ENCODE data around the gene JMJD8. TPM values are rescaled to one million over a fixed set of nuclear protein-coding genes. Genes with fewer than 3 reads are reported as not detected.

JMJD8 gene
- total RNA-seq, 2 experiments from 2014 or later = 22.0 to 23.6 TPM

DNA sequence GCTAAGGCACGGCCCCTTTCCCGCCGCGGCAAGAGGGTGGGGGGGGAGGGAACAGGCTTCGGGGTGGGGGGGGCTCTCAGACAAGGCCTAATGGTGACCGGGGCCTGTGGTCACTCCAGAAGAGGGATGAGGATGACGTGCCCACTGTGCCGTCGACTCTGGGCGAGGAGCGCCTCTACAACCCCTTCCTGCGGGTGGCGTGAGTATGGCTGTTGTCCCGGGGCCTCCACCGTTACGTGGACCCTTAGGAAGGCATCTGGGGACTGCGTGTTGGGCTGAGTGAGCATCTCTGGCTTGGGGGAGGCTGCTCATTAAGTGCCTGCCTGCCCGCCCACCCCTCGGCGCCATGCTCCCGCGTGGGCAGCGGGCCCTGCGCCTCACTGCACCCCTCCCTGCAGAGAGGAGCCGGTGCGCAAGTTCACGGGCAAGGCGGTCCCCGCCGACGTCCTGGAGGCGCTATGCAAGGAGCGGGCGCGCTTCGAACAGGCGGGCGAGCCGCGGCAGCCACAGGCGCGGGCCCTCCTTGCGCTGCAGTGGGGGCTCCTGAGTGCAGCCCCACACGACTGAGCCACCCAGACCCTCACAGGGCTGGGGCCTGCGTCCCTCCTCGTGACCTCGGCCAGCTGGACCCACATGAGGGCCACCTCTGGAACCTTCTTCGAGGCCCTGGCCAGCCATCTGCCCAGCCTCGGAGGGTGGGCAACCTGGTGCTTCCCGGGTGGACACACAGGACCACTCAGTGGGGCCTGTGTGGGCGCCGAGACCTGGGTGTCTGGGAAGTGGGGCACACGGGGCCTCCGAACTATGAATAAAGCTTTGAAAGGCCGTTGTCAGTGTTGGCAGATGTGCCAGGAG is 45.0 kb upstream of the JMJD8 start:
- Histone ChIP-seq H3K27ac (ENCODE audit: low read depth in 1 of 2, low read length in 2 of 2) (no peak overlapping the region), H3K4me3 (ENCODE audit: low read length) (peak overlapping the region; percentile 41), H3K4me1 (ENCODE audit: insufficient read depth, low read length) (peaks cover 23% of the 10 kb centered on the region), H3K9me3 (ENCODE audit: control insufficient read depth in 1 of 2, insufficient read depth in 1 of 2, low read length in 2 of 2) (no peaks in the 10 kb centered on the region), H3K27me3 (ENCODE audit: control insufficient read depth in 1 of 2, insufficient read depth in 2 of 2, low read length in 2 of 2) (no peaks in the 10 kb centered on the region), H3K36me3 (ENCODE audit: insufficient read depth, low read length) (peaks cover 11% of the 10 kb centered on the region)
- Mint-ChIP-seq H3K27ac (no peak overlapping the region), H3K9me3 (no peaks in the 10 kb centered on the region), H3K4me1 (ENCODE audit: low read depth) (no peaks in the 10 kb centered on the region), H3K36me3 (ENCODE audit: low read depth) (peaks cover 6% of the 10 kb centered on the region), H3K27me3 (no peaks in the 10 kb centered on the region), H3K4me3 (peak overlapping the region; percentile 60)
- ChIA-PET CTCF (interaction anchor here (0.9 to 1.9 kb wide), 2 partner anchors 12 to 17 kb away, joined by 3 to 5 read pairs; partner anchors contain the start of gene CIAO3), POLR2A (interaction anchor here (0.9 to 5.0 kb wide), 4 partner anchors 10 to 33 kb away, joined by 5 to 30 read pairs (median 14); partner anchors contain the start of genes CIAO3 and METRN)
- no peak for ATAC-seq (ENCODE audit: poor library complexity)
- peak in 1 of 14 experiments; percentile 33 for DNase-seq
- intact Hi-C loops (cut with DNase I, micrococcal nuclease) = loop anchor here in 1 of 2 experiments (2.0 kb wide), 1 partner anchor 14 kb away; the partner anchor contains the start of gene METRN
- TF ChIP-seq, protein P1, sequence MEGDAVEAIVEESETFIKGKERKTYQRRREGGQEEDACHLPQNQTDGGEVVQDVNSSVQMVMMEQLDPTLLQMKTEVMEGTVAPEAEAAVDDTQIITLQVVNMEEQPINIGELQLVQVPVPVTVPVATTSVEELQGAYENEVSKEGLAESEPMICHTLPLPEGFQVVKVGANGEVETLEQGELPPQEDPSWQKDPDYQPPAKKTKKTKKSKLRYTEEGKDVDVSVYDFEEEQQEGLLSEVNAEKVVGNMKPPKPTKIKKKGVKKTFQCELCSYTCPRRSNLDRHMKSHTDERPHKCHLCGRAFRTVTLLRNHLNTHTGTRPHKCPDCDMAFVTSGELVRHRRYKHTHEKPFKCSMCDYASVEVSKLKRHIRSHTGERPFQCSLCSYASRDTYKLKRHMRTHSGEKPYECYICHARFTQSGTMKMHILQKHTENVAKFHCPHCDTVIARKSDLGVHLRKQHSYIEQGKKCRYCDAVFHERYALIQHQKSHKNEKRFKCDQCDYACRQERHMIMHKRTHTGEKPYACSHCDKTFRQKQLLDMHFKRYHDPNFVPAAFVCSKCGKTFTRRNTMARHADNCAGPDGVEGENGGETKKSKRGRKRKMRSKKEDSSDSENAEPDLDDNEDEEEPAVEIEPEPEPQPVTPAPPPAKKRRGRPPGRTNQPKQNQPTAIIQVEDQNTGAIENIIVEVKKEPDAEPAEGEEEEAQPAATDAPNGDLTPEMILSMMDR (IDR thresholded peaks at IDR 0.05) = no peak

DNA sequence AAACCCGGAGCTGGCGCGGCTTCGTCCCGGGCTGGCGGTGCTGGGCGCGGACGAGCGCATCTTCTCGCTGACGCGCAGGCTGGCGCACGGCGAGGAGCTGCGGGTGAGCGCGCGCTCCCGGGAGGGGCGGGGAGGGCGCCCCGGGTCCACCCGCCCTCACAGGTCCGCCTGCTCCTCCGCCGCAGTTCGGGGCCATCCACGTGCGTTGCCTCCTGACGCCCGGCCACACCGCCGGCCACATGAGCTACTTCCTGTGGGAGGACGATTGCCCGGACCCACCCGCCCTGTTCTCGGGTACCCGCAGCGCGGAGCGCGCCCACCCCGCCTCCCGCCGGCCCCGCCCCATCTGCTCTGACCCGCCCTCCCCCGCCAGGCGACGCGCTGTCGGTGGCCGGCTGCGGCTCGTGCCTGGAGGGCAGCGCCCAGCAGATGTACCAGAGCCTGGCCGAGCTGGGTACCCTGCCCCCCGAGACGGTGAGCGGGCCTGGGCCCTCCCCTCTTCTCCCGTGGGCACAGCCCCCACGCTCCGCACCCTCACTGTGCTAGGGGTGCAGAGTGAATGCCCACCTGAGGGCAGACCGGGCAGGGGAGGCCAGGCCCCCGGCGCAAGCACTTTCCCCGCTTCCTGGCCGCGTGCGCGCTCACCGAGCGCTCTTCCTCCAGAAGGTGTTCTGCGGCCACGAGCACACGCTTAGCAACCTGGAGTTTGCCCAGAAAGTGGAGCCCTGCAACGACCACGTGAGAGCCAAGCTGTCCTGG is 44.2 kb upstream of the JMJD8 start:
- H3K27ac Mint-ChIP-seq = no peak overlapping the region
- CTCF ChIA-PET = interaction anchor here (0.9 kb wide), 1 partner anchor 13 kb away, joined by 3 read pairs; the partner anchor contains the start of gene CIAO3
- H3K4me1 Mint-ChIP-seq (ENCODE audit: low read depth) = no peaks in the 10 kb centered on the region
- POLR2A ChIA-PET = interaction anchor here (0.6 to 5.0 kb wide), 10 partner anchors 8 to 200 kb away, joined by 3 to 30 read pairs (median 4); partner anchors contain the start of genes CAPN15, CHTF18, CIAO3 and METRN
- H3K36me3 Mint-ChIP-seq (ENCODE audit: low read depth) = peaks cover 6% of the 10 kb centered on the region
- intact Hi-C loops (cut with DNase I, micrococcal nuclease) = loop anchor here in 1 of 2 experiments (2.0 kb wide), 1 partner anchor 14 kb away; the partner anchor contains the start of gene METRN
- H3K9me3 ChIP-seq (ENCODE audit: control insufficient read depth in 1 of 2, insufficient read depth in 1 of 2, low read length in 2 of 2) = no peaks in the 10 kb centered on the region
- H3K4me1 ChIP-seq (ENCODE audit: insufficient read depth, low read length) = peaks cover 26% of the 10 kb centered on the region
- peak overlapping the region; percentile 38 for H3K4me3 Mint-ChIP-seq
- TF ChIP-seq, protein P1 (IDR thresholded peaks at IDR 0.05) = no peak
- ATAC-seq (ENCODE audit: poor library complexity) = peak; percentile 74
- no peaks in the 10 kb centered on the region for H3K27me3 ChIP-seq (ENCODE audit: control insufficient read depth in 1 of 2, insufficient read depth in 2 of 2, low read length in 2 of 2)
- peak overlapping the region; percentile 41 for H3K4me3 ChIP-seq (ENCODE audit: low read length)
- no peaks in the 10 kb centered on the region for H3K27me3 Mint-ChIP-seq
- DNase-seq = peak in 12 of 14 experiments; percentile 42 to 92 (median 56)
- H3K36me3 ChIP-seq (ENCODE audit: insufficient read depth, low read length) = peaks cover 4% of the 10 kb centered on the region
- H3K27ac ChIP-seq (ENCODE audit: low read depth in 1 of 2, low read length in 2 of 2) = no peak overlapping the region
- H3K9me3 Mint-ChIP-seq = no peaks in the 10 kb centered on the region

DNA sequence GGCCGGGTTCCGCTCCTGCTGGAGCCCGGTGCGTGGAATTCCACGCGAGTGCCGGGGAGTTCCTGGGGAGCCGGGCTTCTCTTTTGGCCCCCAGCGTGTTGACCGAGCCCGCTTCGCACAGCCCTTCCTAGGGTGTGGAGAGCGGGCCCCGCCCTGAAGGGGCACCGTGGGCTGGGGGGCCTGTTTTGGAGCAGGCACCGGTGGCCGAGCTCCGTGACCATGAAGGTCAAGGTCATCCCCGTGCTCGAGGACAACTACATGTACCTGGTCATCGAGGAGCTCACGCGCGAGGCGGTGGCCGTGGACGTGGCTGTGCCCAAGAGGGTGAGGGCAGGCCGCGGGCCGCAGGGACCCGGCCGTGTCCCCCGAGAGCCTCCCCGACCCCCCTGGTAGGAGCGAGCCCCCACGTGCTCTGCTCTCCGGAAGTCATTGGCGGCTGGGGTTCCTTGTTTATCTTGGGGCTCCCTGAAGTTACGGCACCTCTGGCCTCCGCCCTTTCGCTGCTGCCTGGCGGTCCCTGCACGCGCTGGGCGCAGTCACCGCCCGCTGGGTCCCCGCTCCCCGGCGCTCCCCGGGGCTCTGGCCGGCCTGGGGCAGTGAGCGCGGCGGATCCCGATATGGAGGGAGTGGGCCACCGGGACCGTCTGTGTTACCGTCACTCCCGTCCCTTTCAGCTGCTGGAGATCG is 43.3 kb upstream of the JMJD8 start:
- Mint-ChIP-seq H3K4me3 (no peak overlapping the region), H3K27ac (no peak overlapping the region), H3K4me1 (ENCODE audit: low read depth) (no peaks in the 10 kb centered on the region), H3K36me3 (ENCODE audit: low read depth) (no peaks in the 10 kb centered on the region), H3K27me3 (no peaks in the 10 kb centered on the region), H3K9me3 (no peaks in the 10 kb centered on the region)
- Histone ChIP-seq H3K27me3 (ENCODE audit: control insufficient read depth in 1 of 2, insufficient read depth in 2 of 2, low read length in 2 of 2) (no peaks in the 10 kb centered on the region), H3K36me3 (ENCODE audit: insufficient read depth, low read length) (peaks cover 3% of the 10 kb centered on the region), H3K27ac (ENCODE audit: low read depth in 1 of 2, low read length in 2 of 2) (no peak overlapping the region), H3K9me3 (ENCODE audit: control insufficient read depth in 1 of 2, insufficient read depth in 1 of 2, low read length in 2 of 2) (no peaks in the 10 kb centered on the region), H3K4me3 (ENCODE audit: low read length) (peak overlapping the region; percentile 68), H3K4me1 (ENCODE audit: insufficient read depth, low read length) (peaks cover 31% of the 10 kb centered on the region)
- TF ChIP-seq, protein P1 (IDR thresholded peaks at IDR 0.05) = no peak
- DNase-seq = peak in 5 of 14 experiments; percentile 30 to 59 (median 46)
- ChIA-PET POLR2A (interaction anchor here (0.8 to 5.0 kb wide), 7 partner anchors 9 to 91 kb away, joined by 3 to 30 read pairs (median 5); partner anchors contain the start of genes CHTF18, METRN, METTL26 and RPUSD1), CTCF (no interaction called here)
- peak; percentile 19 for ATAC-seq (ENCODE audit: poor library complexity)
- intact Hi-C loops (cut with DNase I, micrococcal nuclease) = no loop called here

Data from CD4-positive, alpha-beta T cell (primary cell).